ENCODE measurements around the gene EPHB4.
"Not testable (repeated sequence)": the region's sequence is repeated elsewhere in the genome, so short reads cannot be mapped to it uniquely, and the experiment has no call there.

The EPHB4 gene

DNA sequence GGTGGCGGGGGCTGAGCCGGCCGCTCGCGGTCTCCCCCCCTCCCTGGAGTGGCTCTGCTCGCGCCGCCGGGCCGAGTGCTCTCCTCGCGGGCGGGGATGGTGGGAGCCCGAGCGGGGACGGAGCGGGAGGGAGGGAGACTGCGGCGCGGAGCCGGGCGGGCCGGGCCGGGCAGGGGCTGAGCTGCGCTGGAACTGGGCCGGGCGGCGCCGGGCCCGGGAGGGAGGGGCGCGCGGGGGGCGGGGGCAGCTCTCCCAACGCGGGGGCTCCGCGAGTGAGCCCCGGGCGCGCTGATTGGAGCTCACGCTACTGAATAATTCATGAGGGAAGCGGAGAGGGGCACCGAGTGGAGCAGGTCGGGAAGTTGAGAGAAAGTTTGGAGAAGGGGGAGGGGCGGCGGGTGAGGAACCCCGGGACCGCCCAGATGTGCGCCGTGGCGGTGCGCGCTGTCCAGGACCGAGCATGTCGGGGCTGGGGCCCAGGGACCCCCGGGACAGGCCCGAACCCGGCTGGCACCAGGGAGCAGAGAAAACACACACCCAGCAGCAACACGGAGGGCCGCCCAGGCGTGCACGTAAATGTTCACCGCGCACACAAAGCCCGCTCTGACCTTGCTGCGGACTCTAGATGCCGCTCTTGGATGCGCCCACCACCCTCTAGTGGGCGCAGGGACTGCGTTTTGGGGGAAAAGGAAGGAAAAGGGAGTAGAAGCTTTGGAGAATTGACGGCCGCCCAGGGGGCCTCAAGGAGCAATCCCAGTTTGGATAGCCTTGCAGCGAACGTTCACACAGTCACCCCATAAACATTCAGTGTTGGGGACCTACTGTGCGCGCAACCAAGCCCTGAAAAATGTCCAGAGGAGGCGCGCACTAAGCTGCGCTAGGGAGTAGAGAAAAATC, at the start of gene EPHB4:
Gene EPHB4 (minus strand): TSS at position 194 of the 897 bp plus-strand sequence. CDS start 493 bp downstream, outside the sequence.
- DNase-seq: peak; percentile 84

DNA sequence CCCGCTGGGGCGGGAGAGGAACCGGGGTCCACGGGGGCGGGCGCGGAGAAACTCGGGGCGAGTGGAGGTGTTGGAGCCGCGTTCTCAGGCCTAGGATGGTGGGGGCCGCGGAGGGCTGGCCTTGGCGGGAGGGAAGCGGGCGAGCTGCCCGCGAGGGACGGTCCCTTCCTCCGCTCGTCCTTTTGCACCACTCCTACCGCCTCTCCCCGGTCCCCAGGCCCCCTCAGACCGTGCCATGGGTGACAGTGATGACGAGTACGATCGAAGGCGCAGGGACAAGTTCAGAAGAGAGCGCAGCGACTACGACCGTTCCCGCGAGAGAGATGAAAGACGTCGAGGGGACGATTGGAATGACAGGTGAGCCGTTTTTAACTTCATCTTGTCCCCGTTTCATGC, 48.0 kb upstream of the EPHB4 start:
- peak; percentile 58 for DNase-seq

DNA sequence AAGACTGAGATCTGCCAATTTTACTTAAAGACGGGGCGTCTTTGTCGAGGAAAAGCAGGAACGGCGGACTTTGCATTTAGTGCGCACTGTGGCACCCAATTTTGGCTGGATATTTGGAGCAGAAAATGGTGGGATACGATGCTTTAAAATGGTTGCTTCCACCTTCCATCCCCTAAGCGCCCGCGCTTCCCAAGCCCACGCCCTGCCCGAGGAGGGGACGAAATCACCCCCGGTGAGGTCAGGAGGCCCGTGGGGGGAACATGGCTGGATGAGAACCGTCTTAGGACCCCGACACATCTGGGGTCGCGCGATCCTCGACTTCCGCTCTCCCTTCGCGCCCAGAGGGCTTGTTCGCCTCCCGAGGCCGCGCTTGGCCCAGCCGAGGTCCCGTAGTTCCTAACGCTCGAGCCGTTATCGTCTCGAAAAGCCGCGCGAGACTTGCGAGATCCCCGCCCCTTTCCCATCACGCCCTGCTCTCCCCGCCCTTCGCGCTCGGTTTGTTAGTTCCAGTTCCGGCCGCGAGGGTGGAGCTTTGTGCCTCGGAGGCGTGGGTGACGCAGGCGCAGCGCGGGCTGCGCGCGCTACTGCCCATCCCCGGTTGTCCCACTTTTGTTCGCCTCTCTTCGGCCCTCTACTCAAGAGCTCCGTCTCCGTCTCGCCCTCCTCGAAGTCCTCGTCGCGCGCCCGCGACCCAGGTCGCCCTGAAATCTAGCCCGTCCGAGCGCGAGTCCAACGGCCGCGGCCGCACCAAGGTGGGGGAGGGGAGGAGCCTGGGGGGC, 47.4 kb upstream of the EPHB4 start, which contains the start of gene SRRT:
Gene SRRT (plus strand): TSS at position 527 of the 779 bp plus-strand sequence. CDS start 488 bp downstream, outside the sequence.
- DNase-seq: peak; percentile 100

DNA sequence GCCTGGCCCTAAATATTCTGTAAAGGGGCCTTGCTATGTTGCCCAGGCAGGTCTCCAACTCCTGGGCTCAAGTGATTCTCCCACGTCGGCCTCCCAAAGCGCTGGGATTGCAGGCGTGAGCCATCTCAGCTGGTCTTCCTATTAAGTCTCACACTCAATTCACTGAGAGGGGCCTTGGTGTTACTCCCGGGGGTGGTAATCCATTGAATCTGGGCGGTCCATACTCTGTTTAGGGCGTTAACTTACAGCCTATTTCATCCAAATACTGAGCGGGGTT, 46.9 kb upstream of the EPHB4 start:
- peak; percentile 33 for DNase-seq

DNA sequence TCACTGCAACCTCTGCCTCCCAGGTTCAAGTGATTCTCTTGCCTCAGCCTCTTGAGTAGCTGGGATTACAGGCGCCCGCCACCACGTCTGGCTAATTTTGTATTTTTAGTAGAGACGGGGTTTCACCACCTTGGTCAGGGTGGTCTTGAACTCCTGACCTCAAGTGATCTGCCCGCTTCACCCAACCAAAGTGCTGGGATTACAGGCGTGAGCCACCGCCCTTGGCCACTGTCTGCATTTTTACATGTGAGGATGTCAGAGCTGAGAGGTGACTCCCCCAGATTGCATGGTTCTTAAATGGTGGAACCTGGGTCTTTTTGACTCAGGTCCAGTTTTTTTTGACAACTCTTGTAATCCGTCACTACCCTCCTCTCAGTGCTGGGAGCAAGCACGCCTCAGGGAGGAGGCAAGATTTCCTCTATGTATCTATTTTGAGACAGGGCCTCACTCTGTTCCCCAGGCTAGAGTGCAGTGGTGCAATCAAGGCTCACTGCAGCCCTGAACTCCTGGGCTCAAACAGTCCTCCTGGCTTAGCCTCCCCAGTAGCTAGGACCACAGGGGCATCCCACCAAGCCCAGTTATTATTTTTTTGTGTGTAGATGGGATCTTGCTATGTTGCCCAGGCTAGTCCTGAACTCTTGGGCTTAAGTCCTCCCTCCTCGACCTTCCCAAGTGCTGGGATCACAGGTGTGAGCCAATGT, 46.4 kb upstream of the EPHB4 start:
- DNase-seq: no peak

DNA sequence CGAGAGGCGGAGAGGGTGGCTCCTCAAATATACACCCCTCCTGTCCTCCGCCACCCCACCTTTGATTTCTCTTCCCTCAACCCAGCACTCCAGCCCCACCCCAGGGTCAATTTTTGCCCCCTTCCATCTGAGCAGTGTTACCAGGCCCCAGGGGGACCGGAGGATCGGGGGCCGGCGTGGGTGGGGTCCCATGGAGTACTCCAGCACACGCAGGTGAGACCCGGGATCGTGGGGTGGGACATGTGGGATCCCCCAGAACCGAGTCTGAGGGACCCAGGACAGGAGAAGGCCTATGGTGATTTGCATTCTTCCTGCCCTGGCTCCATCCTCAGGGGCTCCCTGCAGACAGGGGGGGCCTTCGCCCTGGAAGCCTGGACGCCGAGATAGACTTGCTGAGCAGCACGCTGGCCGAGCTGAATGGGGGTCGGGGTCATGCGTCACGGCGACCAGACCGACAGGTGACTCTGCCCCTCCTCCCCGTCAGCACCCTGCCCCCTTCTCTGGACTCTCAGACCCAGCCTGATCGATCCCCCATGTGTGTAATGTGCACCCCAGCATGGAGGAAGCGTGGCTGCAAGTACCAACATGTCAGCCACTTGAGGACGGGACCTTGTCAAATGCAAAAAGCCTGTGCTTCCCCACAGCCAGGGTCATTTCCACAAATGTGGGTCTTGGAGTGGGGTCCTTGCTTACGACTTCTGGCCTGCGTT, 40.6 kb upstream of the EPHB4 start:
- DNase-seq: no peak

- peak; percentile 88 for DNase-seq
These were observed 39.9 kb upstream of the EPHB4 start, which contains the start of gene TRIP6 for GRCh38 chr7:100867040-100867775. Gene TRIP6, plus strand, starts transcription at chr7:100867387. Its CDS starts 111 bp downstream, at chr7:100867498.

GRCh38 chr7:100866729-100867039, 39.4 kb upstream of the EPHB4 start:
- DNase-seq: no peak

- DNase-seq: peak; percentile 90
These were observed 38.8 kb upstream of the EPHB4 start for GRCh38 chr7:100865938-100866728.

GRCh38 chr7:100865372-100865911, 38.1 kb upstream of the EPHB4 start:
- DNase-seq: peak; percentile 62

DNA sequence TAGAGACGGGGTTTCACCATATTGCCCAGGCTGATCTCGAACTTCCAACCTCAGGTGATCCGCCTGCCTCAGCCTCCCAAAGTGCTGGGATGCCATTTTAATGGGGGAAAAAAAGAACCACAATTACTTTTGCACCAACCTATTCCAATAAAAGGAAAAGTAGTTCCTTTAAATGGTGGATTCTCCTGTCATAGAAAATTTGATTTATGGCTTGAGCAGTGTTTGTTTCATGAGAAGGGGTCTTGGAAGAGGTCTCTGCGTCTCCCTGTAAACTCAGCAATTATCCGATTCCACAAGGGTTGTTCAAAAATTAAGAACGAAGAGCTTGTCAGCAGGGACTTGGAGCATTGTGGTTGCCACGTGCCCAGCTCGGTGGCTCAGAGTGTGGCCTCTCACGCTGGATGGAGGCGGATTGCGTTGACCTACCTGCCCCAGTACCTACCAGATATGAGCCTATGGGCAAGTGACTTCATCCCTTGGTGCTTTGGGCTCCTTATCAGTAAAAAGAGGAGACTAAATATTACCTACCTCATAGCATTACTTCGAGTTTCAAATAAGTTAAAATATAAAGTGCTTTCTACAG, 37.0 kb upstream of the EPHB4 start:
- DNase-seq: no peak

DNA sequence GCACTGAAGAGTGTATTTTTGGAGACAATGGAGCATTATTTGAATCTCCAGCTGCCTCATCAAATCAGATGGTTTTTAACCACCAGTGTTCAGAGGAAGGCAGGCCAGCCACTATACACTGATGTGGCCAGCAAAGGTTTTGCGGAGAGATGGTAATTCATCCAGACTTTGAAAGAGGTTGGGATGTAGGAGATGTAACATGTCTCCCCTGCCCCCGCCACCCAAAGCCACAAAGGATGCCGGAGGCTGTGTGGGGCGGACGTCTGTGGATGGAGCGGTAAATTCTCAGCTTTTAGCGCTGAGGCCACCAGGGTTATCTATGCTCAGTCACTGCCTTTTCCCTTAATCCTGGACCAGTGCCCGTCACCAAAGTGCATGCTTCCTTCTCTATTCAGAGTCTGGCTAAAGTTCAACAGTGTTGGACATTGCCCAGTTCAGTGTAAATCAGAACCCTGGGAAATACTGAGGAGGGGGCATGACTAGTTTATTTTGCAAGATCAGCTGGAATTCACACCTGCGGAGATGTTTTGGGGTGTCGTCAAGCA, 36.2 kb upstream of the EPHB4 start:
- DNase-seq: peak; percentile 78

DNA sequence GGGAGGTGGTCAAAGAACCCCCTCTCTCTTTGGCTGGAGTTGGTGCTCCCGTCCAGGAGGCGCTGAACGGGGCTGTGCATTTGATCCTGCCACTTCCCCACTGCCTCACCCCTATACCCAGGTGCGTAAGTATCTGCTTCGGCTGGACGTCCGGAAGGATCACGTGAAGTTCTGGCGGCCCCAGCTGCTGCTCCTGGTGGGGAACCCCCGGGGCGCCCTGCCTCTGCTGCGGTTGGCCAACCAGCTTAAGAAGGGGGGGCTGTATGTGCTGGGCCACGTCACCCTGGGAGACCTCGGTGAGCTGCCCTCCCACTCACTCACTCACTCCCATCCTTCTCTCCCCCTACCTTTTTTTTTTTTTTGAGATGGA, 34.3 kb upstream of the EPHB4 start:
- no peak for DNase-seq

DNA sequence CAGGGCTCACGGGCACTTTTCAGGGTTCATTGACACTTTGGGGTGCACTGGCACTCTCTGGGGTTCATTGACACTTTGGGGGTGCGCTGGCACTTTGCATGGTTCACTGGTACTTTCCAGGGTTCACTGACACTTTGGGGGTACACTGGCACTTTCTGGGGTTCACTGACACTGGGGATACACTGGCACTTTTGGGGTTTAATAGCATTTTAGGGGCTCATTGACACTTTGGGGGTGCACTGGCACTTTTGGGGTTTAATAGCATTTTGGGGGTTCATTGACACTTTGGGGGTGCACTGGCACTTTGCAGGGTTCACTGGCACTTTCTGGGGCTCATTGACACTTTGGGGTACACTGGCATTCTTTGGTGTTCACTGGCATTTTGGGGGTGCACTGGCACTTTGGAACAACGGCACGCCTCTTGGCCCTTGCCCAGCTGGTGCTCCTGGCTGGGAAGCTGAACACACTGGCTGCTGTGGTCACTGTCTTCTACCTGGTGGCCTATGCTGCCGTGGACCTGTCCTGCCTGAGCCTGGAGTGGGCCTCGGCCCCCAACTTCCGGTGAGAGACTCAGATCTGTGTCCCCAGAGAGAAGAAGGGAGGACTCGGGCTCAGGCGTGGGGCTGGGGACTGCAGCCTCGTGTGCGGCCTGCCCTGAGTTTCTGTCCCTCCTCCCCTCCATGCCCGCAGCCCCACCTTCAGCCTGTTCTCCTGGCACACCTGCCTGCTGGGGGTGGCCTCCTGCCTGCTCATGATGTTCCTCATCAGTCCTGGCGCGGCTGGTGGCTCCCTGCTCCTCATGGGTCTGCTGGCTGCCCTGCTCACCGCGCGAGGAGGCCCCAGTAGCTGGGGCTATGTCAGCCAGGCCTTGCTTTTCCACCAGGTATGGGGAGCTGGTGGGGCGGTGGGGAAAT, 33.6 kb upstream of the EPHB4 start:
- DNase-seq: no peak

DNA sequence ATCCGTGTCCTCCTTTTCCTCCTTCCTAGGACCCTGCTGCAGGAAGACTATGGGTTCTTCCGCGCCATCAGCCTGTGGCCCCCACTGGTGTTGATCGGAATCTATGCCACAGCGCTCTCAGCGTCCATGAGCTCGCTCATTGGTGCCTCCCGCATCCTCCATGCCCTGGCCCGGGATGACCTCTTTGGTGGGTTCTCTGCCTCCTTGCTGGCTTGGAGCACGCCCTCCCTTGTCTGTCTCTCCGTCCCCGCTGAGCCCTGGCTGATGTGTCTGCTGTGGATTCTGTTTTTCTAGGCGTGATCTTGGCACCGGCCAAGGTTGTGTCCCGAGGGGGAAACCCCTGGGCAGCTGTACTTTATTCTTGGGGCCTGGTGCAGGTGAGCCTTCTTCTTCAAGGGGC, 32.5 kb upstream of the EPHB4 start:
- no peak for DNase-seq

DNA sequence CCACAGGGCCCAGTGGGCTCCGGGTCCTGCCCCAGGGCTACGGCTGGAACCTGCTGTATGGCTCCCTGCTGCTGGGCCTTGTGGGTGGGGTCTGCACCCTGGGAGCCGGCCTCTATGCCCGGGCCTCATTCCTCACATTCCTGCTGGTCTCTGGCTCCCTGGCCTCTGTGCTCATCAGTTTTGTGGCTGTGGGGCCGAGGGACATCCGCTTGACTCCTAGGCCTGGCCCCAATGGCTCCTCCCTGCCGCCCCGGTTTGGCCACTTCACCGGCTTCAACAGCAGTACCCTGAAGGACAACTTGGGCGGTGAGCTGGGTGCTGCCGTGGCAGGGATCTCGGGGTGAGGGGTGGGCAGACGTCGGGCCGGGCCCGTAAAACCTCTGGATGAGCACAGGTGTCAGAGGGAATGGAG, 29.6 kb upstream of the EPHB4 start:
- DNase-seq: no peak

- no peak for DNase-seq
These were observed 28.2 kb upstream of the EPHB4 start for GRCh38 chr7:100855515-100855914.

DNA sequence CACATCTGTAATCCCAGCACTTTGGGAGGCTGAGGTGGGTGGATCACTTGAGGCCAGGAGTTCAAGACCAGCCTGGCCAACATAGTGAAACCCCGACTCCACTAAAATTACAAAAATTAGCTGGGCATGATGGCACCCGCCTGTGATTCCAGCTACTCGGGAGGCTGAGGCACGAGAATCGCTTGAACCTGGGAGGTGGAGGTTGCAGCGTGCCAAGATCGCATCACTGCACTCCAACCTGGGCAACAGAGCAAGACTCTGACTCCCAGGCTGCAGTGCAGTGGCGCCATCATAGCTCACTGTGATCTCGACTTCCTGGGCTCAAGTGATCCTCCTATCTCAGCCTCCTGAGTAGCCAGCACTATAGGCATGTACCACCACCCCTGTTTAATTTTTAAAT, 27.6 kb upstream of the EPHB4 start:
- DNase-seq: not testable (repeated sequence)

Measured in hematopoietic multipotent progenitor cell treated with erythropoietin and hydrocortisone succinate and interleukin-3 and kit ligand, for 4 days (in vitro differentiated cells).